ENCODE data around the gene CXCL16.
"Not testable (repeated sequence)": the region's sequence is repeated elsewhere in the genome, so short reads cannot be mapped to it uniquely, and the experiment has no call there.

CXCL16 gene

GRCh38 chr17:4716081-4716480, 23.6 kb downstream of the CXCL16 start:
- Histone ChIP-seq H3K4me1 (no peaks in the 10 kb centered on the region), H3K36me3 (no peaks in the 10 kb centered on the region), H3K4me3 (ENCODE audit: low read depth, low read length) (no peak overlapping the region), H3K9me3 (no peaks in the 10 kb centered on the region), H3K27me3 (no peaks in the 10 kb centered on the region)
- no peak for TF ChIP-seq CTCF (IDR thresholded peaks at IDR 0.05; ENCODE audit: low read depth, low read length)
- DNase-seq, result no peak

- DNase-seq, result no peak
- H3K36me3 ChIP-seq, result no peaks in the 10 kb centered on the region
- no peak for TF ChIP-seq CTCF (IDR thresholded peaks at IDR 0.05; ENCODE audit: low read depth, low read length)
- no peaks in the 10 kb centered on the region for H3K9me3 ChIP-seq
- no peaks in the 10 kb centered on the region for H3K4me1 ChIP-seq
- no peaks in the 10 kb centered on the region for H3K27me3 ChIP-seq
- no peak overlapping the region for H3K4me3 ChIP-seq (ENCODE audit: low read depth, low read length)
These were observed 24.5 kb downstream of the CXCL16 start for GRCh38 chr17:4715063-4715744.

GRCh38 chr17:4714340-4715062, 25.2 kb downstream of the CXCL16 start:
- not testable (repeated sequence) for H3K4me3 ChIP-seq (ENCODE audit: low read depth, low read length); H3K4me1 ChIP-seq; H3K27me3 ChIP-seq; DNase-seq; H3K36me3 ChIP-seq; H3K9me3 ChIP-seq

GRCh38 chr17:4712526-4712925, 27.2 kb downstream of the CXCL16 start:
- TF ChIP-seq CTCF (IDR thresholded peaks at IDR 0.05; ENCODE audit: low read depth, low read length), result no peak
- DNase-seq, result no peak
- Histone ChIP-seq H3K4me1 (no peaks in the 10 kb centered on the region), H3K36me3 (no peaks in the 10 kb centered on the region), H3K4me3 (ENCODE audit: low read depth, low read length) (no peak overlapping the region), H3K9me3 (no peaks in the 10 kb centered on the region), H3K27me3 (no peaks in the 10 kb centered on the region)

- Histone ChIP-seq H3K4me1 (no peaks in the 10 kb centered on the region), H3K36me3 (no peaks in the 10 kb centered on the region), H3K4me3 (ENCODE audit: low read depth, low read length) (peak overlapping the region; percentile 65), H3K27me3 (no peaks in the 10 kb centered on the region), H3K9me3 (no peaks in the 10 kb centered on the region)
- no peak for TF ChIP-seq CTCF (IDR thresholded peaks at IDR 0.05; ENCODE audit: low read depth, low read length)
- no peak for DNase-seq
These were observed 28.0 kb downstream of the CXCL16 start for GRCh38 chr17:4711661-4712181.

GRCh38 chr17:4710693-4711634, 28.8 kb downstream of the CXCL16 start:
- Histone ChIP-seq H3K4me1 (no peaks in the 10 kb centered on the region), H3K9me3 (no peaks in the 10 kb centered on the region), H3K4me3 (ENCODE audit: low read depth, low read length) (peak overlapping the region; percentile 65), H3K36me3 (no peaks in the 10 kb centered on the region), H3K27me3 (no peaks in the 10 kb centered on the region)
- TF ChIP-seq CTCF (IDR thresholded peaks at IDR 0.05; ENCODE audit: low read depth, low read length), result no peak
- no peak for DNase-seq
